Measurements from ENCODE around the gene KRTAP10-2. TPM values are rescaled to one million over a fixed set of nuclear protein-coding genes. Genes with fewer than 3 reads are reported as not detected.
"Not testable (repeated sequence)": the region's sequence is repeated elsewhere in the genome, so short reads cannot be mapped to it uniquely, and the experiment has no call there.

Gene KRTAP10-2
- not detected for total RNA-seq

- DNase-seq (peak; percentile 16), ATAC-seq (no peak)
- POLR2A ChIA-PET: no interaction called here
Measured at GRCh38 chr21:44551340-44551961, at the start of gene KRTAP10-2. Gene KRTAP10-2, minus strand, starts transcription at chr21:44551505. Its CDS starts 47 bp downstream, at chr21:44551458.

GRCh38 chr21:44601091-44601490 is 49.8 kb upstream of the KRTAP10-2 start:
- H3K4me1 Mint-ChIP-seq (ENCODE audit: low read depth); ATAC-seq; DNase-seq; H3K9me3 Mint-ChIP-seq (ENCODE audit: insufficient read depth); H3K4me3 Mint-ChIP-seq; CTCF ChIA-PET; H3K27ac Mint-ChIP-seq; H3K36me3 Mint-ChIP-seq (ENCODE audit: low read depth); H3K27me3 Mint-ChIP-seq (ENCODE audit: low read depth): not testable (repeated sequence)
- POLR2A ChIA-PET: interaction anchor here (0.8 kb wide), 1 partner anchor 25 kb away, joined by 3 read pairs; no protein-coding TSS in a partner anchor

More at GRCh38 chr21:44551340-44551961, at the start of gene KRTAP10-2:
- Mint-ChIP-seq H3K4me3 (no peak within 1 kb of the TSS), H3K4me1 (ENCODE audit: low read depth) (peaks cover 21% of the 10 kb centered on the region), H3K36me3 (ENCODE audit: low read depth) (peaks cover 20% of the 10 kb centered on the region), H3K9me3 (ENCODE audit: insufficient read depth) (peaks cover 18% of the 10 kb centered on the region), H3K27me3 (ENCODE audit: low read depth) (peaks cover 2% of the 10 kb centered on the region), H3K27ac (no peak within 1 kb of the TSS)
- CTCF ChIA-PET: no interaction called here

- H3K9me3 Mint-ChIP-seq (ENCODE audit: insufficient read depth); ATAC-seq; H3K4me3 Mint-ChIP-seq; H3K27ac Mint-ChIP-seq; H3K36me3 Mint-ChIP-seq (ENCODE audit: low read depth); CTCF ChIA-PET; DNase-seq; POLR2A ChIA-PET; H3K27me3 Mint-ChIP-seq (ENCODE audit: low read depth); H3K4me1 Mint-ChIP-seq (ENCODE audit: low read depth): not testable (repeated sequence)
Measured at GRCh38 chr21:44600118-44600978, 49.0 kb upstream of the KRTAP10-2 start, which contains the start of gene KRTAP10-7. Gene KRTAP10-7, plus strand, starts transcription at chr21:44600597. Its CDS starts 25 bp downstream, at chr21:44600622.

- Mint-ChIP-seq H3K9me3 (ENCODE audit: insufficient read depth) (no peaks in the 10 kb centered on the region), H3K36me3 (ENCODE audit: low read depth) (no peaks in the 10 kb centered on the region), H3K27me3 (ENCODE audit: low read depth) (no peaks in the 10 kb centered on the region), H3K4me3 (no peak overlapping the region), H3K27ac (no peak overlapping the region), H3K4me1 (ENCODE audit: low read depth) (no peaks in the 10 kb centered on the region)
- ATAC-seq (no peak), DNase-seq (no peak)
- ChIA-PET POLR2A (no interaction called here), CTCF (no interaction called here)
Measured at GRCh38 chr21:44599264-44600029, 48.1 kb upstream of the KRTAP10-2 start.

GRCh38 chr21:44598061-44598460 is 46.8 kb upstream of the KRTAP10-2 start:
- Mint-ChIP-seq H3K36me3 (ENCODE audit: low read depth) (no peaks in the 10 kb centered on the region), H3K27me3 (ENCODE audit: low read depth) (no peaks in the 10 kb centered on the region), H3K27ac (no peak overlapping the region), H3K9me3 (ENCODE audit: insufficient read depth) (no peaks in the 10 kb centered on the region), H3K4me1 (ENCODE audit: low read depth) (peaks cover 2% of the 10 kb centered on the region), H3K4me3 (no peak overlapping the region)
- ChIA-PET POLR2A (no interaction called here), CTCF (no interaction called here)
- no peak for ATAC-seq
- DNase-seq: no peak

- peaks cover 2% of the 10 kb centered on the region for H3K4me1 Mint-ChIP-seq (ENCODE audit: low read depth)
Measured at GRCh38 chr21:44596068-44596725, 44.9 kb upstream of the KRTAP10-2 start.

GRCh38 chr21:44595524-44595923 is 44.2 kb upstream of the KRTAP10-2 start:
- Mint-ChIP-seq H3K27ac (no peak overlapping the region), H3K9me3 (ENCODE audit: insufficient read depth) (no peaks in the 10 kb centered on the region), H3K4me3 (no peak overlapping the region), H3K4me1 (ENCODE audit: low read depth) (peaks cover 2% of the 10 kb centered on the region), H3K27me3 (ENCODE audit: low read depth) (no peaks in the 10 kb centered on the region), H3K36me3 (ENCODE audit: low read depth) (no peaks in the 10 kb centered on the region)
- ChIA-PET CTCF (interaction anchor here (1.2 to 1.3 kb wide), 2 partner anchors 85 to 198 kb away, joined by 4 to 5 read pairs; no protein-coding TSS in a partner anchor), POLR2A (no interaction called here)
- ATAC-seq (no peak), DNase-seq (no peak)

More at GRCh38 chr21:44596068-44596725, 44.9 kb upstream of the KRTAP10-2 start:
- Mint-ChIP-seq H3K27ac (no peak overlapping the region), H3K9me3 (ENCODE audit: insufficient read depth) (no peaks in the 10 kb centered on the region), H3K4me3 (no peak overlapping the region), H3K36me3 (ENCODE audit: low read depth) (no peaks in the 10 kb centered on the region), H3K27me3 (ENCODE audit: low read depth) (no peaks in the 10 kb centered on the region)
- ATAC-seq: no peak
- ChIA-PET POLR2A (no interaction called here), CTCF (interaction anchor here (1.2 to 1.3 kb wide), 2 partner anchors 86 to 197 kb away, joined by 4 to 5 read pairs; no protein-coding TSS in a partner anchor)
- no peak for DNase-seq

GRCh38 chr21:44594406-44594916 is 43.2 kb upstream of the KRTAP10-2 start:
- H3K4me1 Mint-ChIP-seq (ENCODE audit: low read depth): peaks cover 2% of the 10 kb centered on the region
- no peak for ATAC-seq
- no peaks in the 10 kb centered on the region for H3K27me3 Mint-ChIP-seq (ENCODE audit: low read depth)

GRCh38 chr21:44593598-44594405 is 42.5 kb upstream of the KRTAP10-2 start:
- H3K9me3 Mint-ChIP-seq (ENCODE audit: insufficient read depth): no peaks in the 10 kb centered on the region
- CTCF ChIA-PET: interaction anchor here (0.5 kb wide), 1 partner anchor 210 kb away, joined by 3 read pairs; no protein-coding TSS in a partner anchor
- no peak for ATAC-seq
- H3K36me3 Mint-ChIP-seq (ENCODE audit: low read depth): no peaks in the 10 kb centered on the region
- peaks cover 2% of the 10 kb centered on the region for H3K4me1 Mint-ChIP-seq (ENCODE audit: low read depth)
- POLR2A ChIA-PET: no interaction called here
- H3K27ac Mint-ChIP-seq: no peak overlapping the region
- H3K4me3 Mint-ChIP-seq: no peak overlapping the region
- H3K27me3 Mint-ChIP-seq (ENCODE audit: low read depth): no peaks in the 10 kb centered on the region
- DNase-seq: no peak

More at GRCh38 chr21:44594406-44594916, 43.2 kb upstream of the KRTAP10-2 start:
- DNase-seq: no peak
- no peak overlapping the region for H3K4me3 Mint-ChIP-seq
- no peaks in the 10 kb centered on the region for H3K36me3 Mint-ChIP-seq (ENCODE audit: low read depth)
- ChIA-PET POLR2A (no interaction called here), CTCF (no interaction called here)
- no peak overlapping the region for H3K27ac Mint-ChIP-seq
- H3K9me3 Mint-ChIP-seq (ENCODE audit: insufficient read depth): no peaks in the 10 kb centered on the region

GRCh38 chr21:44592446-44593311 is 41.4 kb upstream of the KRTAP10-2 start, which contains the start of gene KRTAP10-6:
Gene KRTAP10-6, minus strand, starts transcription at chr21:44592505. Its CDS starts 21 bp downstream, at chr21:44592484.
- CTCF ChIA-PET: no interaction called here
- no peak for ATAC-seq
- Mint-ChIP-seq H3K4me1 (ENCODE audit: low read depth) (peaks cover 2% of the 10 kb centered on the region), H3K27ac (no peak within 1 kb of the TSS), H3K27me3 (ENCODE audit: low read depth) (peaks cover 6% of the 10 kb centered on the region), H3K4me3 (no peak within 1 kb of the TSS), H3K36me3 (ENCODE audit: low read depth) (no peaks in the 10 kb centered on the region), H3K9me3 (ENCODE audit: insufficient read depth) (no peaks in the 10 kb centered on the region)
- DNase-seq: no peak
- POLR2A ChIA-PET: no interaction called here
